Measurements from ENCODE around the gene RIPOR3.

The RIPOR3 gene

DNA sequence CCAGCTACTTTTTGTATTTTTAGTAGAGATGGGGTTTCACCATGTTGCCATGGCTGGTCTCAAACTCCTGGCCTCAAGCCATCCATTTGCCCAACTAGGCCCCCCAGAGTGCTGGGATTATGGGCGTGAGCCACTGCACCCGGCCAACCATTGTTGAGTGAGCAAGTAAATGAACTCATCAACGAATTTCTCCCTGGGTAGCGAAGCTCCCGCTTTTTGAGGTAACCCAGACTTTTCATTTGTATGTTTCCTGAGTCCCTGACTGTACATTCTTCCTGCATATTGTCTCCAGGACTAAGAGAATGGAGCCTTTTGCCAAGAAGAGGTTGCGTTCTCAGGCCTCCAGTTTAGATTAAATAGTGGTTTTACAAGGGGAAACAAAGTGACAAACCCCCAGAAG lies 36.4 kb downstream of the RIPOR3 start:
- H3K4me3 ChIP-seq (ENCODE audit: low read depth, low read length, poor library complexity, severe bottlenecking) = no peak overlapping the region
- no peak overlapping the region for H3K4me2 ChIP-seq (ENCODE audit: low read length)

DNA sequence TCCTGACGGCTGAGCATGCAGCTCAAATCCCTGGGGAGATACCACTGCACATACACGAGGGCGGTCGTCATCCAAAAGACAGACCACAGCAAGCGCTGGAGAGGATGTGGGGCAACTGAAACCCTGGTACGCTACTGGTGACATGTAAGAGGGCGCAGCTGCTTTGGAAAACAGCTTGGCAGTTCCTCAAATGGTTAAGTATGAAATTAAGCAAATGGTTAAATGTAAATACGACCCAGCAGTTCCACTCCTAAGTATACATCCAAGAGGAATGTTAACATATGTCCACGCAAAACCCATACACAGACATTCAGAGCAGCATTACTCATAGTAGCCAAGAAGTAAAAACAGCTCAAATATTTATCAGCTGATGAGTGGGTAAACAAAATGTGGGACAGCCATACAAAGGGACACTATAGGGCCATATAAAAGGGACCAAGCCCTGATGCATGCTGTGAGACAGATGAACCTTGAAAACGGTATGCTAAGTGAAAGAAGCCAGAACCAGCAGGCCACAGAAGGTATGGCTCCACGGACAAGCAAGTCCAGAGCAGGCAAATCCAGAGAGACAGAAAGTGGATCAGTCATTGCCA lies 38.5 kb downstream of the RIPOR3 start:
- H3K27ac ChIP-seq (ENCODE audit: low read depth, low read length, poor library complexity, severe bottlenecking) = no peak overlapping the region
- no peaks in the 10 kb centered on the region for H4K20me1 ChIP-seq (ENCODE audit: insufficient read depth, low read length)
- no peaks in the 10 kb centered on the region for H3K79me2 ChIP-seq (ENCODE audit: insufficient read depth, low read length)
- no peak overlapping the region for H3K4me2 ChIP-seq (ENCODE audit: low read length)
- no peak overlapping the region for H3K9ac ChIP-seq (ENCODE audit: low read length)
- H3K4me1 ChIP-seq (ENCODE audit: insufficient read depth, low read length, severe bottlenecking) = no peaks in the 10 kb centered on the region
- no peaks in the 10 kb centered on the region for H3K9me2 ChIP-seq (ENCODE audit: low read depth, low read length)
- H3K36me3 ChIP-seq (ENCODE audit: insufficient read depth, low read length) = no peaks in the 10 kb centered on the region
- H3K4me3 ChIP-seq (ENCODE audit: low read depth, low read length, poor library complexity, severe bottlenecking) = no peak overlapping the region
- H3K27me3 ChIP-seq (ENCODE audit: insufficient read depth, low read length) = no peaks in the 10 kb centered on the region; the same call in 1 of the 2 replicates
- TF ChIP-seq, protein P1, sequence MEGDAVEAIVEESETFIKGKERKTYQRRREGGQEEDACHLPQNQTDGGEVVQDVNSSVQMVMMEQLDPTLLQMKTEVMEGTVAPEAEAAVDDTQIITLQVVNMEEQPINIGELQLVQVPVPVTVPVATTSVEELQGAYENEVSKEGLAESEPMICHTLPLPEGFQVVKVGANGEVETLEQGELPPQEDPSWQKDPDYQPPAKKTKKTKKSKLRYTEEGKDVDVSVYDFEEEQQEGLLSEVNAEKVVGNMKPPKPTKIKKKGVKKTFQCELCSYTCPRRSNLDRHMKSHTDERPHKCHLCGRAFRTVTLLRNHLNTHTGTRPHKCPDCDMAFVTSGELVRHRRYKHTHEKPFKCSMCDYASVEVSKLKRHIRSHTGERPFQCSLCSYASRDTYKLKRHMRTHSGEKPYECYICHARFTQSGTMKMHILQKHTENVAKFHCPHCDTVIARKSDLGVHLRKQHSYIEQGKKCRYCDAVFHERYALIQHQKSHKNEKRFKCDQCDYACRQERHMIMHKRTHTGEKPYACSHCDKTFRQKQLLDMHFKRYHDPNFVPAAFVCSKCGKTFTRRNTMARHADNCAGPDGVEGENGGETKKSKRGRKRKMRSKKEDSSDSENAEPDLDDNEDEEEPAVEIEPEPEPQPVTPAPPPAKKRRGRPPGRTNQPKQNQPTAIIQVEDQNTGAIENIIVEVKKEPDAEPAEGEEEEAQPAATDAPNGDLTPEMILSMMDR (IDR thresholded peaks at IDR 0.05; ENCODE audit: low read length) = no peak
- no peak for TF ChIP-seq EZH2 (IDR thresholded peaks at IDR 0.05; ENCODE audit: borderline replicate concordance, low read length)
- H3F3A ChIP-seq (ENCODE audit: insufficient read depth, low read length) = no peaks in the 10 kb centered on the region
- no peaks in the 10 kb centered on the region for H3K9me3 ChIP-seq (ENCODE audit: low read length)
- H2AFZ ChIP-seq (ENCODE audit: low read length) = no peak overlapping the region

More for the DNA sequence above, 36.4 kb downstream of the RIPOR3 start:
- Histone ChIP-seq H3K9me3 (ENCODE audit: low read length) (no peaks in the 10 kb centered on the region), H3K9me2 (ENCODE audit: low read depth, low read length) (no peaks in the 10 kb centered on the region), H3K79me2 (ENCODE audit: insufficient read depth, low read length) (no peaks in the 10 kb centered on the region), H3K4me1 (ENCODE audit: insufficient read depth, low read length, severe bottlenecking) (no peaks in the 10 kb centered on the region), H3K27me3 (ENCODE audit: insufficient read depth, low read length) (no peaks in the 10 kb centered on the region; the same call in 1 of the 2 replicates), H2AFZ (ENCODE audit: low read length) (no peak overlapping the region), H3K9ac (ENCODE audit: low read length) (no peak overlapping the region), H3K27ac (ENCODE audit: low read depth, low read length, poor library complexity, severe bottlenecking) (no peak overlapping the region), H4K20me1 (ENCODE audit: insufficient read depth, low read length) (no peaks in the 10 kb centered on the region), H3F3A (ENCODE audit: insufficient read depth, low read length) (no peaks in the 10 kb centered on the region), H3K36me3 (ENCODE audit: insufficient read depth, low read length) (no peaks in the 10 kb centered on the region)
- no peak for TF ChIP-seq EZH2 (IDR thresholded peaks at IDR 0.05; ENCODE audit: borderline replicate concordance, low read length)
- TF ChIP-seq, protein P1 (IDR thresholded peaks at IDR 0.05; ENCODE audit: low read length) = no peak

DNA sequence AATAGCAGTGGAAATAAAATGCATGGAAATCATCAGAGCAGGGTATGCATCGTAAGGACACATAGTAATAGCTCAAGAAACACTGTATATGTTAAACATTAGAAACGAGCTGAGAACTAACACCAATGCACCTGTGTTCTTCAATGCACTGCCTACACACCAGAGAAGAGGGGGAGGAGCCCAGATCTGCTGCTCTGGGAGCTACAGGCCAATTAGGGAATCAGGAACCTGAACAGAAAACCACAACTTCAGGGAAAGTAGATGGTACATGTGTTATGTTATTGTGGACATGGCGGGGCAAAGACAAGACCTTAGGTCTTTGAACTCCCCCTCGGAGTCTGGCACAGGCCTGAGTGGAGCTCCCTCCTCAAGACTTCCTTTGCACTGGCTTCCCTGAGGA lies 39.7 kb downstream of the RIPOR3 start:
- TF ChIP-seq, protein P1 (IDR thresholded peaks at IDR 0.05; ENCODE audit: low read length) = no peak
- no peaks in the 10 kb centered on the region for H3K79me2 ChIP-seq (ENCODE audit: insufficient read depth, low read length)
- H3K4me2 ChIP-seq (ENCODE audit: low read length) = no peak overlapping the region
- H3F3A ChIP-seq (ENCODE audit: insufficient read depth, low read length) = no peaks in the 10 kb centered on the region
- H3K4me1 ChIP-seq (ENCODE audit: insufficient read depth, low read length, severe bottlenecking) = no peaks in the 10 kb centered on the region
- no peaks in the 10 kb centered on the region for H3K36me3 ChIP-seq (ENCODE audit: insufficient read depth, low read length)
- no peaks in the 10 kb centered on the region for H3K9me2 ChIP-seq (ENCODE audit: low read depth, low read length)
- no peak overlapping the region for H3K4me3 ChIP-seq (ENCODE audit: low read depth, low read length, poor library complexity, severe bottlenecking)
- peaks cover under 1% of the 10 kb centered on the region; the same call in 1 of the 2 replicates for H3K27me3 ChIP-seq (ENCODE audit: insufficient read depth, low read length)
- no peak overlapping the region for H2AFZ ChIP-seq (ENCODE audit: low read length)
- H4K20me1 ChIP-seq (ENCODE audit: insufficient read depth, low read length) = no peaks in the 10 kb centered on the region
- peaks cover 1% of the 10 kb centered on the region for H3K9me3 ChIP-seq (ENCODE audit: low read length)
- no peak overlapping the region for H3K27ac ChIP-seq (ENCODE audit: low read depth, low read length, poor library complexity, severe bottlenecking)
- no peak overlapping the region for H3K9ac ChIP-seq (ENCODE audit: low read length)
